Stimulated activated naive CD8-positive, alpha-beta T cell treated with anti-CD3 and anti-CD28 coated beads, Interleukin-15, Interleukin-2, amounts not matched to agents 100 ng/mL and 50 ng/mL, for 24 hours (primary cell): ENCODE data around the gene VAPA.

Source experiments
- H3K27ac Mint-ChIP-seq: one replicate; pipeline ENCODE4 v1.8.0; 2021; ENCODE audit warnings: mild to moderate bottlenecking, mixed read lengths
- H3K27me3 Mint-ChIP-seq: one replicate; pipeline ENCODE4 v1.8.0; 2021; ENCODE audit warnings: mixed read lengths
- H3K36me3 Mint-ChIP-seq: one replicate; pipeline ENCODE4 v1.8.0; 2021; ENCODE audit warnings: low read depth, mixed read lengths
- H3K4me1 Mint-ChIP-seq: one replicate; pipeline ENCODE4 v1.8.0; 2021; ENCODE audit warnings: low read depth, mixed read lengths
- H3K4me3 Mint-ChIP-seq: one replicate; pipeline ENCODE4 v1.8.0; 2021; ENCODE audit warnings: mild to moderate bottlenecking, mixed read lengths
- H3K9me3 Mint-ChIP-seq: one replicate; pipeline ENCODE4 v1.8.0; 2021; ENCODE audit warnings: mixed read lengths

The VAPA gene

DNA sequence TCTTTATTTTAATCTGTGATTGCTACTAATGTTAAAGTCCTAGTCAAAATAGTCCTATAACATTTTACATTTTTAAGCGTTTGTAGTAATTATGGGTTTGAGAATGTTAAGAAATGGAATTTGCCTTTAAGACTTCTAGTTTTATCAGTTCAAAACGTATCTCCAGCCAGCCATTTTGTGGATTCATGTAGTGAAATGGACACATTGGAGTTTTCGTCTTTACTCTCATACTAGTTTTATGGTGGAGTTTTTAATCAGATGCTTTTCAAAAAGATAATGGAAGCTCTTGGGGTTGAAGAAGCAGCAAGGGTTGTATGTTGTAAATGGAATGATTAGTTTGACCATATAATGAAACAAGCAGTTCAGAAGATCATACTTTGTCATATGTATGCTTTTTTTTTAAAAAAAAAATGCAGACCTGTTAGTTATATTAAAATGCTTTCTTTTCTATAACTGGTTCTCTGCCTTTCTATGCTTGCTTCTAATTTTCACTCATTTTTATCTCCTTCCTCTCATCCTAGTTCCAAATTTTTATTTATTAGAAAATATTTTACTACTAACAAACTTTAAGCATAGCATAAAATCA lies 16.6 kb downstream of the VAPA start:
- Mint-ChIP-seq H3K36me3 (peaks cover 32% of the 10 kb centered on the region), H3K27ac (no peak overlapping the region), H3K27me3 (no peaks in the 10 kb centered on the region), H3K9me3 (no peaks in the 10 kb centered on the region), H3K4me3 (no peak overlapping the region), H3K4me1 (peaks cover 59% of the 10 kb centered on the region)

DNA sequence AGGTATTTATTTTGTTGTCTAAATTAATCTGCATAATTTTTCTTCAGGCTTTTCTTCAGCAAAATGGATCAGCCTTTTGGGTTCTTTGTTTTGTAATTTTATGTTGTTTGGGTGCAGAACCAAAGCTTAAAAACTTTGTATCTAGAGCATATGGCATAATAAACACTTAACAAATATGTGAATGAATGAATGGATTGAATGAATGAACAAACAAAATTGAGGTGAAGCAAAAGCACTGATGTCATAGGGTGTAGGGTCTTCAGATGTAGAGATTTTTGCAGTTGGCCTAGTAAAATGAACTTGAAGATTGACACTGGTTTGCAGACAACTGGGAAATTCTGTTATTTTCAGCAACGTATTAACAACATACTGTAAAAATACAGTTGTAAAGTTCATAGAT lies 17.3 kb downstream of the VAPA start:
- no peaks in the 10 kb centered on the region for H3K9me3 Mint-ChIP-seq
- H3K36me3 Mint-ChIP-seq = peaks cover 34% of the 10 kb centered on the region
- no peaks in the 10 kb centered on the region for H3K27me3 Mint-ChIP-seq
- H3K27ac Mint-ChIP-seq = no peak overlapping the region
- H3K4me3 Mint-ChIP-seq = no peak overlapping the region
- H3K4me1 Mint-ChIP-seq = peaks cover 52% of the 10 kb centered on the region

DNA sequence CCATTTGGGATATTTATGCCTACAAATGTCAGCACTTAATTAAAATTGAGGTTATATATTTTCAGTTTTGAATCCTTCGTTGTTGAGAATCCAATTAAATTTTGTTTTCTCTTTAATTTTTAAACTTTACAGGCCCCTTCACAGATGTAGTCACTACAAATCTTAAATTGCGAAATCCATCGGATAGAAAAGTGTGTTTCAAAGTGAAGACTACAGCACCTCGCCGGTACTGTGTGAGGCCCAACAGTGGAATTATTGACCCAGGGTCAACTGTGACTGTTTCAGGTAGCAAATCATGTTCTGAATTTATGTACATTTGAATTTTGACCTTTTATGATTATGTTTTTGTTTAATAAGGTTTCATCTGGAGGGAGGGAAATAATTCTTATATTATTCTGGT lies 17.9 kb downstream of the VAPA start:
- no peak overlapping the region for H3K4me3 Mint-ChIP-seq
- no peaks in the 10 kb centered on the region for H3K9me3 Mint-ChIP-seq
- peaks cover 38% of the 10 kb centered on the region for H3K36me3 Mint-ChIP-seq
- H3K27ac Mint-ChIP-seq = peak overlapping the region; percentile 11
- H3K27me3 Mint-ChIP-seq = no peaks in the 10 kb centered on the region
- H3K4me1 Mint-ChIP-seq = peaks cover 46% of the 10 kb centered on the region

- Mint-ChIP-seq H3K9me3 (no peaks in the 10 kb centered on the region), H3K27ac (peak overlapping the region; percentile 56), H3K27me3 (no peaks in the 10 kb centered on the region), H3K4me3 (no peak overlapping the region), H3K4me1 (peaks cover 26% of the 10 kb centered on the region), H3K36me3 (peaks cover 54% of the 10 kb centered on the region)
Observed at GRCh38 chr18:9933865-9934264, 20.0 kb downstream of the VAPA start.

- Mint-ChIP-seq H3K4me3 (no peak overlapping the region), H3K9me3 (no peaks in the 10 kb centered on the region), H3K36me3 (peaks cover 55% of the 10 kb centered on the region), H3K27me3 (no peaks in the 10 kb centered on the region), H3K27ac (peak overlapping the region; percentile 56), H3K4me1 (peaks cover 22% of the 10 kb centered on the region)
Observed at GRCh38 chr18:9934274-9934673, 20.5 kb downstream of the VAPA start.

GRCh38 chr18:9941103-9941502 lies 27.3 kb downstream of the VAPA start:
- peaks cover 73% of the 10 kb centered on the region for H3K36me3 Mint-ChIP-seq
- no peaks in the 10 kb centered on the region for H3K27me3 Mint-ChIP-seq
- no peaks in the 10 kb centered on the region for H3K4me1 Mint-ChIP-seq
- no peak overlapping the region for H3K4me3 Mint-ChIP-seq
- no peaks in the 10 kb centered on the region for H3K9me3 Mint-ChIP-seq
- H3K27ac Mint-ChIP-seq = no peak overlapping the region

GRCh38 chr18:9941660-9942059 lies 27.8 kb downstream of the VAPA start:
- H3K4me3 Mint-ChIP-seq = no peak overlapping the region
- H3K4me1 Mint-ChIP-seq = no peaks in the 10 kb centered on the region
- H3K27ac Mint-ChIP-seq = no peak overlapping the region
- no peaks in the 10 kb centered on the region for H3K9me3 Mint-ChIP-seq
- no peaks in the 10 kb centered on the region for H3K27me3 Mint-ChIP-seq
- peaks cover 75% of the 10 kb centered on the region for H3K36me3 Mint-ChIP-seq

GRCh38 chr18:9943311-9943710 lies 29.5 kb downstream of the VAPA start:
- Mint-ChIP-seq H3K36me3 (peaks cover 72% of the 10 kb centered on the region), H3K9me3 (no peaks in the 10 kb centered on the region), H3K27me3 (no peaks in the 10 kb centered on the region), H3K4me1 (no peaks in the 10 kb centered on the region), H3K27ac (no peak overlapping the region), H3K4me3 (no peak overlapping the region)

GRCh38 chr18:9944805-9945204 lies 31.0 kb downstream of the VAPA start:
- peaks cover 71% of the 10 kb centered on the region for H3K36me3 Mint-ChIP-seq
- no peak overlapping the region for H3K4me3 Mint-ChIP-seq
- H3K27me3 Mint-ChIP-seq = no peaks in the 10 kb centered on the region
- H3K4me1 Mint-ChIP-seq = no peaks in the 10 kb centered on the region
- no peak overlapping the region for H3K27ac Mint-ChIP-seq
- H3K9me3 Mint-ChIP-seq = no peaks in the 10 kb centered on the region

- Mint-ChIP-seq H3K36me3 (peaks cover 70% of the 10 kb centered on the region), H3K9me3 (no peaks in the 10 kb centered on the region), H3K27me3 (no peaks in the 10 kb centered on the region), H3K4me3 (no peak overlapping the region), H3K4me1 (peaks cover 3% of the 10 kb centered on the region), H3K27ac (no peak overlapping the region)
Observed at GRCh38 chr18:9946831-9947230, 33.0 kb downstream of the VAPA start.

DNA sequence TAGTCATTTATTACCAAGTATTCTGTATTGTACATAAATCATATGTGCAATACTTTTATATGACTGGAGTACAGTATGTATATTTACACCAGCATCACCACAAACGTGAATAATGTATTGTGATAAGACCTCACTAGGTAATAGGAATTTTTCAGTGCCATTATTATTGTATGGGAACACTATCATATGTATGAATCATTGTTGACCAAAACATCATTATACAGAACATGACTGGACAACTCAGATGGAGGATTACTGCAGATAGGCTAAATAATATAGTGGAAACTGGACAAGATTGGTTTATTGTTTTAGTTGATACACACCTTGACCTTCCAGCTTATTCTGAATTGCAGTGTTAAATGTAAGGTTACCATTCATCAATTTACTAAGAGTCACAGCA lies 33.4 kb downstream of the VAPA start:
- H3K4me3 Mint-ChIP-seq = no peak overlapping the region
- no peaks in the 10 kb centered on the region for H3K9me3 Mint-ChIP-seq
- peaks cover 3% of the 10 kb centered on the region for H3K4me1 Mint-ChIP-seq
- peaks cover 70% of the 10 kb centered on the region for H3K36me3 Mint-ChIP-seq
- H3K27ac Mint-ChIP-seq = no peak overlapping the region
- H3K27me3 Mint-ChIP-seq = no peaks in the 10 kb centered on the region

DNA sequence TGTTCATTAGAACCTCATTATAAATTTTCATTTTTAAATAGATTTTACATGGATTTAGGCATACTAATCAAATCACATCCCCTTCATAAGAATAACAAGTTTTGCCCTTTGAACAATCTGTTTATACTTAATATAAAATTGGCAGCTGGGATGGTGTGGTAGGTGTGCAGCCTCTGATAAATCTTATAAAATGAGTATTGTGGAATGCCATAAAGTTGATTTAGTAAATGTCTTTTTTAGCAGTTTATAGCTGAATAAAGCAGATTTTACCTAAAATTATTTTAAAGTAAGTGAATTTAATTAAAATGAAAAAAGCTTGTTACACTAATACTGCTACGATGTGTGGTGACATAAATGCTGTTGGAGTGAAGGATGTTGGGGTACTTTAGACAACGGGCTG lies 35.5 kb downstream of the VAPA start:
- H3K9me3 Mint-ChIP-seq = no peaks in the 10 kb centered on the region
- no peak overlapping the region for H3K4me3 Mint-ChIP-seq
- H3K4me1 Mint-ChIP-seq = peaks cover 6% of the 10 kb centered on the region
- no peak overlapping the region for H3K27ac Mint-ChIP-seq
- peaks cover 82% of the 10 kb centered on the region for H3K36me3 Mint-ChIP-seq
- H3K27me3 Mint-ChIP-seq = no peaks in the 10 kb centered on the region

GRCh38 chr18:9949861-9950260 lies 36.0 kb downstream of the VAPA start:
- H3K9me3 Mint-ChIP-seq = no peaks in the 10 kb centered on the region

GRCh38 chr18:9950289-9951016 lies 36.6 kb downstream of the VAPA start:
- no peak overlapping the region for H3K4me3 Mint-ChIP-seq
- no peaks in the 10 kb centered on the region for H3K27me3 Mint-ChIP-seq
- no peaks in the 10 kb centered on the region for H3K9me3 Mint-ChIP-seq
- peak overlapping the region; percentile 21 for H3K27ac Mint-ChIP-seq
- peaks cover 79% of the 10 kb centered on the region for H3K36me3 Mint-ChIP-seq
- H3K4me1 Mint-ChIP-seq = peaks cover 6% of the 10 kb centered on the region

More at GRCh38 chr18:9949861-9950260, 36.0 kb downstream of the VAPA start:
- no peak overlapping the region for H3K27ac Mint-ChIP-seq
- H3K27me3 Mint-ChIP-seq = no peaks in the 10 kb centered on the region
- H3K4me3 Mint-ChIP-seq = no peak overlapping the region
- peaks cover 6% of the 10 kb centered on the region for H3K4me1 Mint-ChIP-seq
- H3K36me3 Mint-ChIP-seq = peaks cover 82% of the 10 kb centered on the region

GRCh38 chr18:9951022-9951859 lies 37.4 kb downstream of the VAPA start:
- Mint-ChIP-seq H3K27ac (peak overlapping the region; percentile 67), H3K36me3 (peaks cover 76% of the 10 kb centered on the region), H3K4me1 (peaks cover 6% of the 10 kb centered on the region), H3K4me3 (no peak overlapping the region), H3K9me3 (no peaks in the 10 kb centered on the region), H3K27me3 (no peaks in the 10 kb centered on the region)
